HuH-7.5 (cell line): ENCODE results near the gene PRDM7.
A peak's percentile ranks its signal among the peaks of the same experiment; 100 is the strongest.
"Not testable (repeated sequence)": the region's sequence is repeated elsewhere in the genome, so short reads cannot be mapped to it uniquely, and the experiment has no call there.

Experiments used
- DNase-seq: peaks from one replicate; pipeline ENCODE4 v3.0.0; 2011; ENCODE audit warnings: low spot score

The PRDM7 gene

GRCh38 chr16:90072442-90073105, 4.6 kb downstream of the PRDM7 start:
- no peak for DNase-seq

GRCh38 chr16:90070440-90070839, 6.7 kb downstream of the PRDM7 start:
- no peak for DNase-seq

- DNase-seq, result no peak
Measured at GRCh38 chr16:90061437-90061836, 15.7 kb downstream of the PRDM7 start.

GRCh38 chr16:90057738-90058173, 19.4 kb downstream of the PRDM7 start:
- no peak for DNase-seq

GRCh38 chr16:90056521-90056920, 20.6 kb downstream of the PRDM7 start:
- not testable (repeated sequence) for DNase-seq

GRCh38 chr16:90055371-90055770, 21.8 kb downstream of the PRDM7 start:
- DNase-seq, result no peak

- DNase-seq, result no peak
Measured at GRCh38 chr16:90054554-90054953, 22.6 kb downstream of the PRDM7 start.

GRCh38 chr16:90053902-90054500, 23.1 kb downstream of the PRDM7 start:
- DNase-seq, result no peak

GRCh38 chr16:90050969-90051368, 26.2 kb downstream of the PRDM7 start:
- no peak for DNase-seq

GRCh38 chr16:90048737-90049330, 28.3 kb downstream of the PRDM7 start:
- DNase-seq, result no peak

GRCh38 chr16:90048347-90048722, 28.8 kb downstream of the PRDM7 start:
- DNase-seq, result no peak

GRCh38 chr16:90047714-90048346, 29.3 kb downstream of the PRDM7 start:
- DNase-seq, result no peak

- DNase-seq, result peak; percentile 72
Measured at GRCh38 chr16:90046971-90047713, 30.0 kb downstream of the PRDM7 start.

GRCh38 chr16:90046122-90046970, 30.8 kb downstream of the PRDM7 start:
- DNase-seq, result no peak

- peak; percentile 61 for DNase-seq
Measured at GRCh38 chr16:90044111-90044551, 33.0 kb downstream of the PRDM7 start.

GRCh38 chr16:90043526-90043925, 33.6 kb downstream of the PRDM7 start:
- DNase-seq, result no peak

GRCh38 chr16:90042946-90043514, 34.1 kb downstream of the PRDM7 start:
- no peak for DNase-seq

- no peak for DNase-seq
Measured at GRCh38 chr16:90041896-90042473, 35.1 kb downstream of the PRDM7 start.

GRCh38 chr16:90040152-90041023, 36.7 kb downstream of the PRDM7 start:
- no peak for DNase-seq

- DNase-seq, result no peak
Measured at GRCh38 chr16:90037276-90037675, 39.9 kb downstream of the PRDM7 start.
